Medulla oblongata (tissue), 1 donor: Measurements from ENCODE around the gene XXYLT1.

Experiments used
- DNase-seq: peaks from one replicate; pipeline ENCODE4 v3.0.0-alpha.2; 2015; ENCODE audit errors: extremely low spot score

Gene XXYLT1

GRCh38 chr3:195028877-195029606 lies 241.9 kb downstream of the XXYLT1 start:
- DNase-seq: no peak

- no peak for DNase-seq
Observed at GRCh38 chr3:195025884-195026200, 245.1 kb downstream of the XXYLT1 start.

GRCh38 chr3:195025056-195025883 lies 245.7 kb downstream of the XXYLT1 start:
- no peak for DNase-seq

- DNase-seq: no peak
Observed at GRCh38 chr3:195023989-195024388, 247.0 kb downstream of the XXYLT1 start.

GRCh38 chr3:195023576-195023975 lies 247.4 kb downstream of the XXYLT1 start:
- DNase-seq: no peak

GRCh38 chr3:195021692-195022091 lies 249.3 kb downstream of the XXYLT1 start:
- DNase-seq: no peak

GRCh38 chr3:195020921-195021320 lies 250.0 kb downstream of the XXYLT1 start:
- no peak for DNase-seq

GRCh38 chr3:195020185-195020584 lies 250.8 kb downstream of the XXYLT1 start:
- DNase-seq: no peak

- DNase-seq: no peak
Observed at GRCh38 chr3:195019335-195019734, 251.6 kb downstream of the XXYLT1 start.
